GM18868 (cell line): ENCODE measurements around the gene TTYH3.
"Not testable (repeated sequence)": the region's sequence is repeated elsewhere in the genome, so short reads cannot be mapped to it uniquely, and the experiment has no call there.

Experiments
- ATAC-seq: cut with Tn5 transposase; IDR thresholded peaks from one replicate; pipeline ENCODE4 v1.9.1; 2021; ENCODE audit warnings: mild to moderate bottlenecking, moderate library complexity; ENCODE audit not compliant: unreplicated experiment

TTYH3 gene

GRCh38 chr7:2681929-2682799 lies 50.4 kb downstream of the TTYH3 start:
- no peak for ATAC-seq

DNA sequence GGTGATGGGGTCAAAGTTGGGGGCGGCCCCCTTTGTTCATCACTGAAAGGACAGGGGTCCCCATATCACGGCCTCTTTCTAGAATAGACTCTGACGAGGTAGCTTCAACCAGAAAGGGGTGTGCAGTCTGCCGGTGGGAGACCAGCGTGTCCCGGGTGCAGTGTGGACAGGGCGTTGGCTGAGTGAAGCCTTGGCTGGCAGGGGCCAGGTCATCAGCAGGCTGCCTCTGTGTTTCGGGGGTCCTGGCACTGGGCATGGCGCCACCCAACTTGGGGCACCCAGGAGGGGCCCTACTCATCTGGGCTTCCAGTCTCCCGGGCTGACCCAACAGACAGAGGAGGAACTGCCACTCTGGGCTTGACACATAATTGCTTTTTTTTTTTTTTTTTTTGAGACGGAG lies 52.7 kb downstream of the TTYH3 start:
- ATAC-seq = no peak

- ATAC-seq = no peak
These were observed 54.3 kb downstream of the TTYH3 start for GRCh38 chr7:2686101-2686500.

DNA sequence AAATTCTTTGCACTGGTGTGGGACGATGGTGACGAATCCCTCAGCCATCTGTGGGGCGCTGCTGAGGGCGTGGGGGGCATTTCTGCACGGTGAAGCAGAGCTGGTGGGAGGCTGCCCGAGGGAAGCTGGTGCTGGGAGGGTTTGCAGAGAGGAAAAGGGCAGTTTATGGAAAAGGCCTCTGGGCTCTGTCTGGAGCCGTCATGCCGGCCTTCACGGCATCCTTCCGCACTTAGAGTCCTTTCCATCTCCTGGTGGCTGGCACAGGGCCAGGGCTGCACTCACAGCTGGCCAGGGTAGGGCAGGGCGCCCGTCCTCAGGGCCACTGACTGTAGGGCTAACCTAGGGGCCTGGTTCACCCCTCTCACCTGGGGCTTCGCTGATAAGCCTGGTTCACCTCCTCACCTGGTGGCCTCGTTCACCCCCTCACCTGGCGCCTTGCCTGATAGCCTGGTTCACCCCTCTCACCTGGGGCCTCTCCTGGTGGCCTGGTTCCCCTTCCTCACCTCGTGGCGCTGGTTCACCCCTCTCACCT lies 55.6 kb downstream of the TTYH3 start:
- no peak for ATAC-seq

DNA sequence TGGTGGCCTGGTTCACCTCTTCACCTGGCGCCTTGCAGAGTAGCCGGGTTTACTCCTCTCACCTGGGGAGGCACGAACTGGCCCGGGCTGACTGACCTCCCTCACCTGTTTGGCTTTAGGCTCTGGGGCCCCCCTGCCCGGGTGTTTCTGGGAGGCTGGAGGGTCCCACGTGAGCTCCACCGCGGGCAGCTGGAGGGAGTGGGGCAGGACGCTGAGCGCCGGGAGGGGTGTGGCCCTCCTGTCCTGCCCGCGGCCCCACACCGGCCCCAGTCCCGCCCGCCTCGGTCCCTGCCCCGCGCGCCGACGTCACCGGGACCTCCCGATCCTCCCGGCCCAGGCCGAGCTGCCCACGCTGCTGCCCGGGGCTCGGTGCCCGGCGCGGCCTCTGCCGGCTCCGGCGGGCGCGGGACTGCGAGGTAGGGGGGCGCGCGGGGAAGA lies 56.1 kb downstream of the TTYH3 start, which contains the start of gene AMZ1:
Gene AMZ1, plus strand, starts transcription at position 322 of the 438 bp plus-strand sequence. CDS start 12,250 bp downstream, outside the sequence.
- ATAC-seq = no peak

DNA sequence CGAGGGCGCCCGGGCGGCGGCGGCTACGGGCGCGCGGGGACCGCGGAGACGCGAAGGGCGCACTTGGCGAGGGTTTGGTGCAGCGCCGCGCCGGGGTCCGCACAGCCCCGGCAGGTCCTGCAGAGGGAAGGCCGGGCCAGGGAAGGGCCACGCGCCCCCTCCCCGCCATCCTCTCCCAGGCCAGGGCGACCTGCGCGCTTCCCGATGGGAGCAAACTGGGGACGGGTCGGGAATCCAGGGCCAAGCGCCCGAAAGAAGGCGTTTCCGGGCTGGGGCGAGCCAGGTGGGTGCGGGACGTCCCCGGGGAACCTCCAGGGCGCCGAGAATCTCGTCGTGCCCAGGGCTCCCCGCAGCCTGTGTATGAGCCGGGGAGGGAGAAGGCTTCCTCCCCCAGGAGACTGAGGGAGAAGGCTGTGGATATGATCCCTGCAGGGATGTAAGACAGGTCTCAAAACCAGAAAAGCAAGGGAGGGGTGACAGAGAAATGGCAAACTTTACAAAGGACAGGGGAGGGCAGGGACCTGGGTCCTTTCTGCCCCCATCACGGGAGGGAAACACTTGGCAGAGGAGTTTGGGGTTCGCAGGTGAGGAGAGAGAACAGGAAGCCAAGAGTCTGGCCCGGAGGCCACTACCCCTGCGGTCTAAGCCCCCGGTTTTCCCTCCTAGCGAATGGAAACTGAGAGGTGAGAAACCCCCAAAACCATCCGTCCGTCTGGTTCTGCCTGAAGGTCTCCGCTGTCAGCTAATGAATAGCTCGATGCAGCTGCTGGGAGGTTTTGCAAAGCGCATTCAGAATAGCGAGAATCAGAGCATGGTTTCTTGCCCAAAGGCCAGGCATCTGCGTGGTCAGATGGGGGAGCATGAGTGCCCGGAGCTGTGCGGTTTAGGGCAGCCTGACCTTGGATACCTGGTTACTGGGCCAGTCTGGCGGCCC lies 56.9 kb downstream of the TTYH3 start:
- peak; percentile 65 for ATAC-seq

DNA sequence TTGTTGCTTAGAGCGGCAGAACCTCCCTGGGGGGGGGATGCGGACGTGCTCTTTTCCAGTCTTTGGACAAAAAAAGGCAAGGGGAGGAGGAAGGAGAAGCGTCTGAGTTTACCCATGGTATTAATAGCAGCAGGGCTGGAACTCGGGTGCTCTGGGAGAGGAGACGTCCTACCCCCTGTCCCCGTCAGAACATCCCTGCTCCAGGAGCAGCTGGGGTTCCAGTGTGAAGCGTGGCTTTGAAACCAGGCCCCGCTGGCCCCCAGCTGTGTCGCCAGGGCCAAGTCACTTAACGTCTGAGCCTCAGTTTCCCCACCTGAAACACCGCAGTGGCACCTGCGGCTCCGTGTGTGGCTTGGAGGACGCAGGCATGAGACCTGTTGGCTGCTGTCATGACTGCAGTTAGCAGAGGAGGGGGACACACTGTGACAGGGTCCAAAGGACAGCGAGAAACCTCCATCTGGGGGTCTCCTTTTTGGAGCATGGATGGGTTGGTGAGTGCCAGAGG lies 57.6 kb downstream of the TTYH3 start:
- ATAC-seq = no peak

GRCh38 chr7:2689951-2690705 lies 58.3 kb downstream of the TTYH3 start:
- ATAC-seq = no peak

DNA sequence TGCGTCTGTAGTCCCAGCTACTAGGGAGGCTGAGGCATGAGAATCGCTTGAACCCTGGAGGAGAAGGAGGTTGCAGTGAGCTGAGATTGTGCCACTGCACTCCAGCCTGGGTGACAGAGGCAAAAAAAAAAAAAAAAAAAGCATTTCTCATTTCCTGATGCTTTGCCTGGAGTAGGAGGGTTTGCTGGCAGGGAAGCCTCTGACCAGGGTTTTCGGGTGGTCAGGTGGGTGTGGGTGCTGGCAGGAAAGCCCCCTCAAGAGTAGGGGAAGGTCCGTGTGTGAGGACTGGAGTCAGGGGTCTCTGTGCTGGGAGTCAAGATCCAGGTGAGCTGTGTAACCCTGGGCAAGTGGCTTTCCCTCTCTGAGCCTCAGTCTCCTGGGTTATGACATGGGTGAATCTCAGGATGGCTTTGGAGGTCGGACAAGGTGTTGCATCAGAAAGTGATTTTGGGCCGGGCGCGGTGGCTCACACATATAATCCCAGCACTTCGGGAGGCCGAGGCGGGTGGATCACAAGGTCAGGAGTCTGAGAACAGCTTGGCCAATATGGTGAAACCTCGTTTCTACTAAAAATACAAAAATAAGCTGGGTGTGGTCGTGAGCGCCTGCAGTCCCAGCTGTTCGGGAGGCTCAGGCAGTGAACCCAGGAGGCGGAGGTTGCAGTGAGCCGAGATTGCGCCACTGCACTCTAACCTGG lies 59.4 kb downstream of the TTYH3 start:
- ATAC-seq = no peak

- ATAC-seq = not testable (repeated sequence)
These were observed 60.2 kb downstream of the TTYH3 start for GRCh38 chr7:2691932-2692439.

DNA sequence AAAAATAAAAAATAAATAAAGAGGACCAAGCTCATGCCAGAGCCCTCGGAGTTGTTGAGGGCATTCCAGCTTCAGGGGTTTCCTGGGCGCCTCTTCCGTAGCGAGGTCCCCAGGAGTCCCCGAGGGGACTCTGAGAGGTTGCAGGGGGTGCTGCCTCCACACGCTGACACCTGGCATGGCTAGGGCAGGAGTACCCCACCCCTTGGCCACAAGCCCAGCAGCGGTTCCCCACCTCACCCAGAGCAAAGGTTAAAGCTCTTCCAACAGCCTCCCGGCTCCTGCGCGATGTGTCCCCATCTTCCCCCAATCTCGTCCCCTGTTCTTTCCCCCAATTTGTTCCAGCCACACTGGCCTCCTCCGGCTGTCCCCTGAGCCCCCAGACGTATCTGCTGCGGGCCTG lies 60.8 kb downstream of the TTYH3 start:
- no peak for ATAC-seq

- not testable (repeated sequence) for ATAC-seq
These were observed 61.8 kb downstream of the TTYH3 start for GRCh38 chr7:2693420-2694121.

DNA sequence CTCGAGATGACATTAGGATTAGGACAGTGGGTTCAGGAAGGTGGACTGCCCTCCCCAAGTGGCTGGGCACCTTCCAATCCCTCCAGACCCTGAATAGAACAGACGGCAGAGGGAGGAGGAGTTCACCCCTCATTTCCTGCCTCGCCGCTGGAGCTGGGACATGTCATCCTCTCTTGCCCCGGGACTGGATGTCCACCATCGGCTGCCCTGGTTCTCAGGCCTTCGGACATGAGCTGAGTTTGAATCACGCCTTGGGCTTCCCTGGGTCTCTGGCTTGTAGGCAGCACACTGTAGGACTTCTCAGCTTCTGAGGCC lies 62.3 kb downstream of the TTYH3 start:
- not testable (repeated sequence) for ATAC-seq

GRCh38 chr7:2698581-2699288 lies 66.9 kb downstream of the TTYH3 start:
- peak; percentile 94 for ATAC-seq

DNA sequence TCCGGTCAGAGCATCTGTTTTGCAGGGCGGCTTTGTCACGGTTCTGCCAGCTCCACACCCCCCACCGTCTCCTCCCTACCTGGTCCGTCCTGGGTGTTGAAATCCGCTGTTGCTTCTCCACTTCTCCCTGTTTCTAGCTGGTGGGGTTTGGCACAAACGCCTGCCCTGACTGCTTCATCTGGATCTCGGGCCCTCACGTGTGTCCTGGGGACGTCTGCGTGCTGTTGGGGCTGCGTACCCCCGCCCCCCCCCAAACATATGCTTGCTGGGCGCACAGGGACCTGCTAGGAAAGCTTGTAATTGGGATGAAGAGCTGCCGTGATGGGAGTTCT lies 67.5 kb downstream of the TTYH3 start:
- no peak for ATAC-seq

GRCh38 chr7:2700141-2700850 lies 68.5 kb downstream of the TTYH3 start:
- no peak for ATAC-seq

DNA sequence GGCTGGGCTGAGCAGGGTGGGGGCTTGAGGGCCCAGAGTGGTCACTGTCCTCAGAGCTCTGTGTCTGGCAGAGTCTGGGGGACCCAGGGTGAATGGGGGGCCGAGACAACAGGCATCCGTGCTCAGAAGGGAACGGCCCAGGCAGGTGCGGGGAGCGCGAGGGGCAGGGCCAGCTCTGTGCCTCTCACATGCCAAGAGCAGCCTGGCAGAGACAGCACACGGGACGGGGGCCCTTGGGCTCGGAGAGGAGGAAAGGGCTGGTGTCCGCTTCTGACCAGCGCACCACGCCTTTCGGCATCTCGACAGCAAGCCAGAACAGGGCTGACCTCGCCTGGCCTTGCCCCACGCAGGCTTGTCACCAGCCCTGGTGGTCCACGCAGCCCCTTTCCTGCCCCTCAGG lies 69.6 kb downstream of the TTYH3 start:
- no peak for ATAC-seq
